Immature natural killer cell (primary cell): Measurements from ENCODE around the gene KCNQ1. TPM values are rescaled to one million over a fixed set of nuclear protein-coding genes. Genes with fewer than 3 reads are reported as not detected.

Source experiments
- DNase-seq, 3 donors: peaks; one replicate each; pipeline ENCODE4 v3.0.0; 2022; ENCODE audit warnings: mixed read lengths in 1 of 3
- H3K27ac Mint-ChIP-seq, 6 donors: one replicate each; pipeline ENCODE4 v1.8.0; 2020; ENCODE audit warnings: mixed read lengths in 6 of 6, mild to moderate bottlenecking in 5 of 6, inconsistent platforms in 4 of 6, moderate library complexity in 3 of 6
- H3K27me3 Mint-ChIP-seq, 3 donors: one replicate each; pipeline ENCODE4 v1.8.0; 2020 to 2021; ENCODE audit warnings: low read depth in 3 of 3, mild to moderate bottlenecking in 3 of 3, mixed read lengths in 3 of 3, moderate library complexity in 3 of 3, inconsistent platforms in 1 of 3
- H3K36me3 Mint-ChIP-seq, 3 donors: one replicate each; pipeline ENCODE4 v1.8.0; 2020; ENCODE audit warnings: mixed read lengths in 3 of 3, inconsistent platforms in 2 of 3, mild to moderate bottlenecking in 2 of 3
- H3K4me1 Mint-ChIP-seq, 2 donors: one replicate each; pipeline ENCODE4 v1.8.0; 2020; ENCODE audit warnings: inconsistent platforms in 2 of 2, mild to moderate bottlenecking in 2 of 2, mixed read lengths in 2 of 2, moderate library complexity in 1 of 2
- H3K4me3 Mint-ChIP-seq, 5 donors: one replicate each; pipeline ENCODE4 v1.8.0; 2020; ENCODE audit warnings: mild to moderate bottlenecking in 5 of 5, mixed read lengths in 5 of 5, inconsistent platforms in 3 of 5, moderate library complexity in 3 of 5
- H3K9me3 Mint-ChIP-seq, 6 donors: one replicate each; pipeline ENCODE4 v1.8.0; 2020; ENCODE audit warnings: mild to moderate bottlenecking in 6 of 6, mixed read lengths in 6 of 6, inconsistent platforms in 4 of 6, moderate library complexity in 3 of 6
- polyA plus RNA-seq, 3 donors: library from polyadenylated mRNA; unstranded; fragments of 300-500 nt; fragmentation: Illumina TruSeq; gene quantifications; one replicate each; pipeline ENCODE4 v1.2.3, GENCODE V29; 2021

The KCNQ1 gene
- polyA plus RNA-seq, 3 donors from 2014 or later: 0.13 to 1.1 (median 0.73) TPM

DNA sequence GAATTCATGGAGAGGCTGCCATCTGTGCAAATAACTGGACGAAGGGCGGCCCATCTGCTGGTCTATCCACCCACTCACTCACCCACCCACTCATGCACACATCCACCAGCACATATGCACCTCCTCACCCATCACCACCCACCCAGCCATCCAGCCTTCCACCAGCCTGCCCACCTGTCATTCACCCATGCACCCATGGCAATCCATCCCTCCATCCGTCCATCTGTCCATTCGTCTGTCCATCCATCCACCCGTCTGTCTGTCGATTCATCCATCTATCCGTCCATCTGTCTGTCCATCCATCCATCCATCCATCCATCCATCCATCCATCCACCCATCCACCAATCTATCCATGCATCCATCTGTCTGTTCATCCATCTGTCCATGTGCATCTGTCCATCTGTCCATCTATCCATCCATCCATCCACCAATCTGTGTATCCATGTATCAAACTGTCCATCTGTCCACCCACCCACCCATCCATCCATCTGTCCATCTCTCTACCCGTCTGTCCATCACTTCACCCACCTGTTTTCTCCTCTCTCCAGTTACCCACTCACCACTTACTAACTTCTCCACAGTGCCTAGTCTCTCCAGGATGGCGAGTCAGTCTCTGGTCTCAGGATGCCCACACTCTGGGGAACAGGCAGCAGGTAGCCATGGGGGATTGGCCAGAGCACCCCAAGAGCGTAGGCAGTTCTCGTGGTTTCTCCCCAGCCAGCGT lies 9.4 kb upstream of the KCNQ1 start:
- peaks cover 0 to 2% (median 0%) of the 10 kb centered on the region in 6 donors for H3K9me3 Mint-ChIP-seq
- H3K4me3 Mint-ChIP-seq: no peak overlapping the region
- no peaks in the 10 kb centered on the region for H3K4me1 Mint-ChIP-seq
- no peaks in the 10 kb centered on the region for H3K36me3 Mint-ChIP-seq
- peaks cover 7 to 14% (median 13%) of the 10 kb centered on the region in 3 donors for H3K27me3 Mint-ChIP-seq
- no peak for DNase-seq
- no peak overlapping the region for H3K27ac Mint-ChIP-seq

DNA sequence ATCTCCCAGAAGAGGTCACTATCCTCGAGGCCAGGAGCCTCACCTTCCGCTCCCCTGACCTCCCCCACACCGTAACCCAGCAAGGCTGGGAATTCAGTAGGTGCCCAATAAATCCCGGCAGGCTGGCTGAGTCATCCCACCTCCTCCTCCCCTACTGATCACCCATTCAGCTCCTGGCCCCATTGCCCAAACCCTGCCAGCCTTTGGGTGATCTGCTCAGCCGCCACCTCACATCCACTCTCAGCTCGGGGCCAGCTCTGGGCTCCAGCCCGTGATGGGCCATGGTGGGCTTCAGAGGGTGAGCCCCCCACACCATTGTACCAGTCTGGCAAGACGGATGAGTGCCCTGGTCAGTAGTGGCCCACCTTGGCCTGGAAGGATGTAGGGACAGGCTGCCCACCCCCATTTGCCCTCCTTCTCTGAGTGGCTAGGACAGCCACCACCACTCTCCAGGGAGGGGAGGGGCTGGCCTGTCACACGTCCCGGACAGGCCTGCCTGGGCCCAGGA lies 8.7 kb upstream of the KCNQ1 start:
- no peak for DNase-seq

DNA sequence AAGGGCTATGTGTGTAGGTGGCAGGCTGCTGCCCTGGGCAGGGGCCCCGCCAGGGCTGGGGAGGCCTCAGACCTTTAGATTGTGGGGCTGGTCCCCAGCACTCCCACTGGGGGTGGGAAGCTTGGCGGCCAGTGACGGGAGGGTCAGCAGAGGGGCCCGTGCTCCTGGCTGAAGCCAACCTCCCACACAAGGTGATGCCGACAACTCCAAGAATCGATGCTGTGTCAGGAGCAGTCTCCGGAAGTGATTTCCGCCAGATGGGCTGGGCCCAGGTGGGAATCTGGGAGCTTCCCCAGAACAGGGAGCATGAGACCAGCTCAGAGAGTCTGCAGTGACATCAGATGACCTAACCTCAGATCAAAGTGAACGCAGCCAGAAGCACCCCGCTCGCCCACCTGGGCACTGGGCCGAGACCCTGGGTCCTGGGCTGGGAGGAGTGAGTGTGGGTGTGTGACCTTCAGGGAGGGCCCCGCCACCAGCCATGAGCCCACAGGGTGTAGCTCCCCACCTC lies 8.2 kb upstream of the KCNQ1 start:
- H3K4me3 Mint-ChIP-seq: no peak overlapping the region
- peaks cover 9 to 11% (median 11%) of the 10 kb centered on the region in 3 donors for H3K27me3 Mint-ChIP-seq
- H3K36me3 Mint-ChIP-seq: no peaks in the 10 kb centered on the region
- H3K4me1 Mint-ChIP-seq: no peaks in the 10 kb centered on the region
- no peak for DNase-seq
- H3K9me3 Mint-ChIP-seq: no peaks in the 10 kb centered on the region
- H3K27ac Mint-ChIP-seq: no peak overlapping the region

More for the DNA sequence above, 8.7 kb upstream of the KCNQ1 start:
- Mint-ChIP-seq H3K36me3 (no peaks in the 10 kb centered on the region), H3K27me3 (peaks cover 7 to 14% (median 13%) of the 10 kb centered on the region in 3 donors), H3K4me3 (no peak overlapping the region), H3K27ac (no peak overlapping the region), H3K4me1 (no peaks in the 10 kb centered on the region), H3K9me3 (no peaks in the 10 kb centered on the region)

DNA sequence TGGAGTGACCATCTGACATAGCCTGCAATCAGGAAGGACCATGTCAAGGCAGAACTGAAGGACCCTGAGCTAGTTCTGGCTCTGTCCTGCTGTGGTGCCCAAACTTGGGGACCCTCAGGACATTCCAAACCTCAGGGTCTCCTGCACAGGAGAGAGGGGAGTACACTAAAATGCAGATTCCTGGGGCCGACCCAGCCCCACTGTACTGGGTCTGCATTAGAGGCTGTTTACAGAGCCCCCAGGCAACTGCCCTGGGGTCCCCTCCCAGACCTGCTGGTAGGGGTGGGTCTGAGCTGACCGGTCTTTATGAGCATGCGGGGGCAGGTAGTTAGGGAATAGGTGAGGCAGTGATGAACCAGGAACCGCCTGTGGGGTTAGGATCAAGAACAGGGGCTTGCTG lies 7.3 kb upstream of the KCNQ1 start:
- no peak for DNase-seq
- no peak overlapping the region for H3K27ac Mint-ChIP-seq
- no peaks in the 10 kb centered on the region for H3K36me3 Mint-ChIP-seq
- peaks cover 7 to 9% (median 8%) of the 10 kb centered on the region in 3 donors for H3K27me3 Mint-ChIP-seq
- H3K4me1 Mint-ChIP-seq: no peaks in the 10 kb centered on the region
- H3K4me3 Mint-ChIP-seq: no peak overlapping the region
- no peaks in the 10 kb centered on the region for H3K9me3 Mint-ChIP-seq

DNA sequence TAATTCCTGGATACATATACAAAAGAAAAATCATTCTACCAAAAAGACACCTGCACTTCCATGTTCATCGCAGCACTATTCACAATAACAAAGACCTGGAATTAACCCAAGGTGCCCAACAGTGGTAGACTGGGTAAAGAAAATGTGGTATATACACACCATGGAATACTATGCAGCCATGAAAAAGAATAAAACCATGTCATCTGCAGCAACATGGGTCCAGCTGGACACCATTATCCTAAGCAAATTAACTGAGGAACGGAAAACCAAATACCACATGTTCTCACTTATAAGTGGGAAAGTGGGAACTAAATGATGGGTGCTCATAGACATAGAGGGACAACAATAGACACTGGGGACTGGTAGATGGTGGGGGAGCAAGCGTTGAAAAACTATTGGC lies 5.0 kb upstream of the KCNQ1 start:
- no peak overlapping the region for H3K27ac Mint-ChIP-seq
- no peak overlapping the region for H3K4me3 Mint-ChIP-seq

DNA sequence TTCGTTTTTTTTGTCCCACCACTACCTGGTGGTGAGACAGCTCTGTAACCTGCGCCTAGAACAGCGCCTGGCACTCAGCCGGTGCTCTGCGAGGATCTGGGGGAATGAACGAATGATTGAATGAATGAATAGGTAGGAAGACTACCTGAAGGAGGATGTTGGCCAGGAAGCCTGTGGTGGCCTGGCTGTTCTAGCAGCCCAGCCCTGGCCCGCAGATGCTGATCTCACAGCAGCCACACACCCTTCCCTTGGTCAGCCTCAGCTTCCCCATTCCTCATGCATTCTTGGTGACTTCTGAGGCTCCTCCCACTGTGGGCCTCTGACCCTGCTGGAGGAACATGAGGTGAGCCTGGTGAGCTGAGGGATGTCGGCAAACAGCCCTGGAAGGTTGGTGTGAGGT lies 4.2 kb upstream of the KCNQ1 start:
- Mint-ChIP-seq H3K4me1 (peaks cover 5 to 9% of the 10 kb centered on the region in 2 donors), H3K4me3 (no peak overlapping the region), H3K27ac (no peak overlapping the region), H3K36me3 (no peaks in the 10 kb centered on the region), H3K9me3 (no peaks in the 10 kb centered on the region), H3K27me3 (peaks cover 11 to 15% (median 13%) of the 10 kb centered on the region in 3 donors)
- no peak for DNase-seq

More for the DNA sequence above, 5.0 kb upstream of the KCNQ1 start:
- no peaks in the 10 kb centered on the region for H3K9me3 Mint-ChIP-seq
- H3K27me3 Mint-ChIP-seq: peaks cover 9 to 12% (median 11%) of the 10 kb centered on the region in 3 donors
- no peaks in the 10 kb centered on the region for H3K36me3 Mint-ChIP-seq
- H3K4me1 Mint-ChIP-seq: peaks cover 0 to 4% of the 10 kb centered on the region in 2 donors
- DNase-seq: no peak

DNA sequence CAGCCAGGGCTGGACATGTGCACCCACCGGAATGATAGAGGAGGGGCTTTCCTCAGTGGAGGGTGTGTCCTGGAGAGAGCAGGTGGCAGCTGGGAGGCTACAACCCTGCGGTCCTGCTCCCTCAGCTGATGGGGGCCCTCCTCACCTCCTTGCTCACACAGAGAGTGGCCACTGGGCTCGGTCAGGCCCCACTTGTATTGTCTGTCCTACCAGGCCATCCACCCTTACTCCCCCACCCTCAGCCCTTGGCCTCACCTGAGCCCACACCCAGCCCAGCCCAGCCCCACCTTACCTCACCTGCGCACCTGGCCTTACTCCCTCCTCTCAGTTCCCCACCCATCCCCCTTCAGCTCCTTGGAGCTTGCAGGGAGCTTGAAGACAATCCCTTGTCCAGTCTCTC lies 3.6 kb upstream of the KCNQ1 start:
- no peak overlapping the region for H3K27ac Mint-ChIP-seq
- no peaks in the 10 kb centered on the region for H3K9me3 Mint-ChIP-seq
- H3K27me3 Mint-ChIP-seq: peaks cover 11 to 15% (median 13%) of the 10 kb centered on the region in 3 donors
- H3K4me3 Mint-ChIP-seq: no peak overlapping the region
- no peak for DNase-seq
- H3K4me1 Mint-ChIP-seq: peaks cover 6 to 9% of the 10 kb centered on the region in 2 donors
- H3K36me3 Mint-ChIP-seq: no peaks in the 10 kb centered on the region

DNA sequence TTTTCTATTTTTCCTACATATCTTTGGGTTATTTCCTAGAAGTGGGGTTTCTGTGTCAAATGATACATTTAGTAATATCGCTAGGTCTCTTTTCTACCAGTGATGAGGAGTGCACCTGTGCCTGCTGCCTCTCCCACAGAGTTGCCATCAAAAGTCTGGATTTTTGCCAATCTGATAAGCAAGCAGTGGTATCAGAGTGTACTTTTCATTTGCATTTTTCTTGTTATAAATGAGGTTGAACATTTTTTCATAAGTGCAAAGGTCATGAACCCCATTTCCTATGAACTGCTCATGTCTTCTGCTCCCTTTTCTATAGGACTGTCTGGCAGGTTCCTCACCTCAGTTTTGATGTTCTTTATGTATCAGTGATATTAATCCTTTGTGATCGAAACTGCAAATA lies 2.2 kb upstream of the KCNQ1 start:
- Mint-ChIP-seq H3K9me3 (no peaks in the 10 kb centered on the region), H3K27ac (no peak overlapping the region), H3K4me1 (peaks cover 6 to 17% of the 10 kb centered on the region in 2 donors), H3K36me3 (no peaks in the 10 kb centered on the region), H3K4me3 (no peak overlapping the region), H3K27me3 (peaks cover 8 to 16% (median 13%) of the 10 kb centered on the region in 3 donors)
- no peak for DNase-seq

DNA sequence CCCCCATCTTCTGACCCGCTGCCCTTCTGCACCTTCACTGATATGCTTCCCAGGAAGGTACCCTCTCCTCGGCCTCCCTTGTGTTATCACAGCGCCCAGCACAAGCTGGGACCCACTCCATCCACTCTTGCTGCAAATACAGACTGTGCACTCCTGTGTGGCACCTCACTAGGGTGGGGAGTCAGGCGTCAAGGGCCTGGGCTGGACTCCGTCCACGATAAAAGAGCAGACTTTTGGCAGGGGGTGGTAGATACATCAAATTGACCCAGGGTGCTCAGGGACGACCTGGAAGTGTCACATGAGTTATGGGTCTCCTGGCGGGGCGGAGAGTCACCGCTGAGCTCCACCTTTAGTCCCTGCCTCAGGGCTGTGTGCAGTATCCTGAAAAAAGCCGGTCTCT lies 1.4 kb upstream of the KCNQ1 start:
- DNase-seq: no peak
- Mint-ChIP-seq H3K27me3 (peaks cover 5 to 19% (median 14%) of the 10 kb centered on the region in 3 donors), H3K9me3 (no peaks in the 10 kb centered on the region), H3K36me3 (no peaks in the 10 kb centered on the region), H3K4me1 (peaks cover 6 to 18% of the 10 kb centered on the region in 2 donors), H3K27ac (no peak overlapping the region), H3K4me3 (peak overlapping the region in 4 of 5 donors; percentile 24 to 70 (median 48))

DNA sequence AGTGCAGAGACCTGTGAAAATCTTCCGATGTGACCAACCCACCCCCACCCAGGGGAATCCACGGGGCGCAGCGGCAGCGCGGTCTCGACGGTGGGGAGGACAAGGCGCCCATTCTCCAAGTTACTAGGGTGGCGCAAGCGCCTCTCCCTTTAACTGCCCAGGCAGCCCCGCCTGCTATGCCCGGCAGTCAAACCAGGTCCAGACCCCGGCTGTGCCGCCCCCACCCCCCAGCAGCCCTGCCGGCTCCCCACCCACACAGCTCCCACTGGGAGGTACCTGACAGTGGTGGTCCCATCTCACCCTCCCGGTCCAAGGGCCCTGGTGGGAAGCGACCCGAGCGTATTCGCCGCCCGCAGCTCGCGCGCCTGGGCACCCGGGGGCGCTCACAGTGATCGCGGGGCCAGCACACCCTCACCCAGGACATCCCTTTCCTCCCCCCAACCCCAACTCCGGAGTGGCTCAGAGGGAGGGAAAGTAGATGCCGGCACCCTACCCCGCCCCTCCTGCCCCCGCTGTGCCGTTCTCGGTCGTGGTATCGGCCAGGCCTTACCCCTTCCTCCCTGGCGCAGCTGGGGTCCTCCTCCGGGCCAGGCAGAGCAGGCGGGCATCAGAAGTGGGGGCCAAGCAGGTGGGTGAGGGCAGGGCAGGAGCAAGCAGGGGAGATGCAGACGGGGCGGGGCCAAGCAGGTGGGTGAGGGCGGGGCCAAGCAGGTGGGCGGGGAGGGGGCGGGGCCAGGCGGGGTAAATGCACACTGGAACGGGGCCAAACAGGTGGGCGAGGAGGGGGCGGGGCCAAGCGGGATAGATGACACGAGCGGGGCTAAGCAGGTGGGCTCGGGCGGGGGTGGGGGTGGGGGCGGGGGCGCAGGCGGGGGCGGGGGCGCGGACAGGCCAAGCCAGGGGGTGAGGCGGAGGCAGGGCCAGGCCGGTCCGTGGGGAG lies 657 bp upstream of the KCNQ1 start, which contains the start of gene TRPM5:
TSS of gene TRPM5 (minus strand) at position 634 of the 940 bp plus-strand sequence. CDS start 21,478 bp downstream, outside the sequence.
- Mint-ChIP-seq H3K4me1 (peaks cover 6 to 18% of the 10 kb centered on the region in 2 donors), H3K27me3 (peaks cover 5 to 19% (median 14%) of the 10 kb centered on the region in 3 donors), H3K9me3 (no peaks in the 10 kb centered on the region), H3K27ac (no peak within 1 kb of the TSS), H3K4me3 (peak within 1 kb of the TSS; percentile 73 to 80 (median 77)), H3K36me3 (no peaks in the 10 kb centered on the region)
- DNase-seq: peak in 2 of 3 donors; percentile 17 to 22

DNA sequence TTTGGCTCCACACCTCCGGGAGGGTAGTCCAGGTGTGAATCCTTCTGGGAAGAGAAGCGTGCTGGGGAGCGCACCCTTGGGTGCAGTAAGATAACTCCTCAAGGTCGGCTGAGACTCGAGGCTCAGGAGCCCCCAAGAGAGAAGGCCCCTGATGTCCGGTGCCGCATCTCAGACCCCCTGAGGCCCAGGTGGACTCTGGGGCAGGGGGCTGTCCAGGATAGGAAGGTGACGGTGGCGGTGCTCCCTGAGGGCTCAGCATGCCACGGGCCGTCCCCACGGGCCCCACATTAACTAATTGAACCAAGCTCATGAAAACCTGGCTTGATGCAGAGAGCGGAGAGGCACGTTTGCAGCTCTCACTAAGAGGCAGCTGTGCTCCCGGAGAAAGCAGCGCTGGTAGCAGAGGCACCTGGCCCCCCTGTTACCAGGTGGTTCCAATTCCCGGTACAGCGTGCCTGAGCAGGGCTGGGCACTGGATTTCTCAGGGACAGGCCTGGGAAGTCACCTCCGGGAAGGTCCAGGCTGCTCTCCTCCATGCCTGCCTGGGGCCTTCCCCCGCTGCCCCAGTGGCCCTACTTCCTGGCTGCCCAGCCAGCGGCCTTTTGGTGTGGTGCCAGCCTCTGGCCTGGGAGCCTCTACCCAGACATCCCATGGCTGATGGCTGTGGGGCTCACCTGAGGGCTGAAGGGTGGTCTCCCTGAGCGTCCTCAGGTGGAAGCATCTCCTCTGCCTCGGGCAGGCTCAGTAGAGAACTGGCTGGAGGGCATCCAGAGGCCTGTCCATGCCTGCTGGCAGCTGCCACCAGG lies 1.1 kb downstream of the KCNQ1 start:
- H3K36me3 Mint-ChIP-seq: no peaks in the 10 kb centered on the region
- peak overlapping the region; percentile 73 to 80 (median 77) for H3K4me3 Mint-ChIP-seq
- DNase-seq: no peak
- peaks cover 5 to 19% (median 12%) of the 10 kb centered on the region in 3 donors for H3K27me3 Mint-ChIP-seq
- no peak overlapping the region for H3K27ac Mint-ChIP-seq
- H3K9me3 Mint-ChIP-seq: no peaks in the 10 kb centered on the region
- peaks cover 6 to 18% of the 10 kb centered on the region in 2 donors for H3K4me1 Mint-ChIP-seq

DNA sequence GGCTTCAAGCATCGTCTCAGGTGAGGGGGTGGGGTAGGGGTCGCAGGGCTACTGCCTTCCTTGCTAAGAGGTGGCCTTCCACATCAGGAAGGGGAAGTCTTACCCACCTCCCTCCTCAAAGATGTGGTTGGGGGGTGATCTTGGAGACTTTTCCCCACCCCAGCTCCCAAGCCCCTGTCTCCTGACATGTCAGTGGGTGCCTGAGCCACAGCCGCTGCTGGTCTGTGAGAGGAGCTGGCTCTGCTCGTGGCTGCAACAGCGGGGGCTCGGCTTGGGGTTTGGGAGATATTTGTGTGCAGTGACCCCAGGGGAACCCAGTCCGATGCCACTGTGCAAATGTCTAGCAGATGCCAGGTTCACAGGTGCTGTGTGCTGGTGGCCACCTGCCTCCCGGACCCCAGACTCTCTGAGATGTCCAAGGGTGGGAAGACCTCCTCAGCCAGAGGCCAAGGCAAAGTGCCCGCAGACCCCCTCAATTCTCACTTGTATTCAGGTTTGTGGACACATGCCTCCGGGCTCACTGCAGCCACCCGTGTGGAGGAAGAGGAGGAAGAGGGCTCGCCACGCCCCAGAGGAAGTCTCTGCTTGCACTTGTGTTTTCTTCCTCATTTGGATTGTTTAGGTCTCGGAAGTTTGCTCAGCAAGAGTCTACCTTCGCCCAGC lies 1.9 kb downstream of the KCNQ1 start:
- H3K4me3 Mint-ChIP-seq: peak overlapping the region in 2 of 5 donors; percentile 9 to 12
- H3K27me3 Mint-ChIP-seq: peaks cover 5 to 21% (median 9%) of the 10 kb centered on the region in 3 donors
- no peaks in the 10 kb centered on the region for H3K9me3 Mint-ChIP-seq
- H3K4me1 Mint-ChIP-seq: peaks cover 6 to 18% of the 10 kb centered on the region in 2 donors
- H3K36me3 Mint-ChIP-seq: no peaks in the 10 kb centered on the region
- no peak for DNase-seq
- H3K27ac Mint-ChIP-seq: no peak overlapping the region
